ENCODE results near the gene LY6G6C.

Gene LY6G6C

DNA sequence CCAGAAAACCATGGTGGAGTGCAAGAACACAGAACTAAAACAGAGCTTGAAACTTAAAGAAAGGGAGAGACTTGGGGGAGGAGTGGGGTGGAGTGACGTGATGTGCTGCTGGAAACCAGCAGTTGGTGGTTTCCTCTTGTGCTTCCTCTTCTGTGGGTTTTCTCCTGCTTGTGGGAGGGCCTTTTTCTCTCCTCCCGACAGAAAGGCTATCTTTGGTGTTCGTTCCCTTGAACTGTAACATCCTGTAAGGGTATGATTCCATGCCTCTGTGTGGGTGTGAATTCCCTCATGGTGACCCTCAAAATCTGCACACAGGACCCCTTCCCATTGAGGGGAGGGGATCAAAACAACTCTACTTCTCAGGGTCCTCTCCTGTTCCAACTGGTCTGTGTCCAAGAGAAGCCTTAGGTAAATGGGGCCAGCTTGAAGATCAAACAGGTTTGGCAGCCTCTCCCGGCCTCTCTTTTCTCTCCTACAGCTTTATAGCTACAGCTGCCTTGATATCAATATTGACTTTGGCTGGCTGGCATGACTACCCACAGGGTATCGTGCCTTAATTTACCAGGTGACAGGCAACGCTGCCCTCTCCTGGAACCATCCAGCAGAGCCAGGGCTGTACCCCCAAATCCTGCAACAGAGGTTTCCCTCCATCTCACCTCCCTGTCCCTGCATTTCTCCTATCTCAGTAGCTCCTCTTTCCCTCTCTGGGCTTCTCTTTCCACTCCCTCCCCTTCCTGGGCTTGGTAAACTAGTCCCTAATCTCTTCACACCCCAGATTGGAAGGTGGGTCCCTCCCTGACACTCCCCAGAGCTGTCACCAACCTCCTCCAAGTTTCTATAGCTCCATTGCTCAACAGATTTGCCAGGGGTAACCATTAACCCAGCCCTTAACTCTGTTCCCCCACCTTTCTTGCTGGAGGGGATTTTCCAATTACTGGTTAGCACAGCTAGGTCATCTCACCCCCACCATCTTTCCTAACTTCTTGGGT, 16.7 kb upstream of the LY6G6C start:
- H3K36me3 ChIP-seq (ENCODE audit: control insufficient read depth, insufficient read depth, low read length) = peaks cover 7% of the 10 kb centered on the region
- no peaks in the 10 kb centered on the region for H3K27me3 ChIP-seq (ENCODE audit: control insufficient read depth, insufficient read depth, low read length)
- peak overlapping the region; percentile 1 for H3K4me3 ChIP-seq (ENCODE audit: low read length)
- no peaks in the 10 kb centered on the region for H3K9me3 ChIP-seq (ENCODE audit: control insufficient read depth, low read length)
- peaks cover 50% of the 10 kb centered on the region for H3K4me1 ChIP-seq (ENCODE audit: control insufficient read depth, insufficient read depth, low read length)
- H3K9ac ChIP-seq (ENCODE audit: low read length) = peak overlapping the region; percentile 96

DNA sequence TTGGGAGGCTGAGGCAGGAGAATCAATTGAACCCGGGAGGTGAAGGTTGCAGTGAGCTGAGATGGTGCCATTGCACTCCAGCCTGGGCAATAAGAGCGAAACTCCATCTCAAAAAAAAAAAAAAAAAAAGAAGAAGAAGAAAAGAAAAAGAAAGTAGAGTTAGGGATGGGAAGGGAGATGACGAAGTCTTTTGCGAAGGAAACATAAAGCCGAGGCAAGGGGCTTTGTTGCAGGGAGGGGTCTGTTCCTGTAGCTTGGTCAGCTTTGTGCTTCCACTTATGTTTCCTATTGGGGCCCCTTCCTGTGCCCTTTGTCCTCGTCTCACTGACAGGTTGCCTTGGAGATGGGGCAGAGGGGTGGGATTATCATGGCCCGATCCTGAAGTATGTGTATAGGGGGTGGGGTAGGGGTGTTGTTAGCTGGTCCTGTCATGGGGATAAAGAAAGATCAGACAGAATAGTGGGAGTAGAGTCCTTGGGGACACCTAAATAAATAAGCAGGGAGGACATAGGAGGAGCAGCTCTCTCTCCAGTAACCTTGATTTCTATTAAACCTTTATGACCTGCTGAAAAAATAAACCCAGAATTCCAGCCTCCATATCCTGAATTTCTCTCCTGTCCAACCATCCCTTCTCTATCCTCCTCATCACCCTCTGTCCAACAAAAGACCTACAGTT, 15.9 kb upstream of the LY6G6C start:
- no peaks in the 10 kb centered on the region for H3K9me3 ChIP-seq (ENCODE audit: control insufficient read depth, low read length)
- H3K4me1 ChIP-seq (ENCODE audit: control insufficient read depth, insufficient read depth, low read length) = peaks cover 52% of the 10 kb centered on the region
- H3K36me3 ChIP-seq (ENCODE audit: control insufficient read depth, insufficient read depth, low read length) = peaks cover 10% of the 10 kb centered on the region
- H3K27me3 ChIP-seq (ENCODE audit: control insufficient read depth, insufficient read depth, low read length) = no peaks in the 10 kb centered on the region
- peak overlapping the region; percentile 96 for H3K9ac ChIP-seq (ENCODE audit: low read length)
- H3K4me3 ChIP-seq (ENCODE audit: low read length) = peak overlapping the region; percentile 1

DNA sequence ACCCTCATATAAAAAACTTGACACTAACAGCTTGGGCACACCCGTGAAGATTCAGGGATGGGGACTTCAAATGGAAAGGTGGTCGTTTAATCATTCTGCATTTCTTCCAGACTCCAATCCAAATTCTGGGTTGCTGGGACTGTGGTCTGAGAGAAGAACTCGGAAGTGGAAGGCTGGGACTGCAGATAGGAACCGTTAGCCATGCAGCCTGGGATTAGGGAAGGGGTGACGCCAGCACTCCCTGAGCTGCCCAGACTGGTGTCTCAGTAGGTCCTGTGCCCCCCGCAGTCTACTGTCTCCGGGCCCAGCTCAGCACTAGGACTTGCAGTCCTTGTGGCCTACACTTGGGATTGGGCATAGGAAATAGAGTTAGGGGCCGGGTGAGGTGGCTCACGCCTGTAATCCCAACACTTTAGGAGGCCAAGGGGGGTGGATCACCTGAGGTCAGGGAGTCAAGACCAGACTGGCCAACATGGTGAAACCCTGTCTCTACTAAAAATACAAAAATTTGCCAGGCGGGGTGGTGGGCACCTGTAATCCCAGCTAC, 15.3 kb upstream of the LY6G6C start:
- no peaks in the 10 kb centered on the region for H3K9me3 ChIP-seq (ENCODE audit: control insufficient read depth, low read length)
- no peaks in the 10 kb centered on the region for H3K27me3 ChIP-seq (ENCODE audit: control insufficient read depth, insufficient read depth, low read length)
- peak overlapping the region; percentile 47 for H3K4me3 ChIP-seq (ENCODE audit: low read length)
- peak overlapping the region; percentile 96 for H3K9ac ChIP-seq (ENCODE audit: low read length)
- H3K4me1 ChIP-seq (ENCODE audit: control insufficient read depth, insufficient read depth, low read length) = peaks cover 55% of the 10 kb centered on the region
- peaks cover 13% of the 10 kb centered on the region for H3K36me3 ChIP-seq (ENCODE audit: control insufficient read depth, insufficient read depth, low read length)

- H3K9me3 ChIP-seq (ENCODE audit: control insufficient read depth, low read length) = no peaks in the 10 kb centered on the region
- peaks cover 54% of the 10 kb centered on the region for H3K4me1 ChIP-seq (ENCODE audit: control insufficient read depth, insufficient read depth, low read length)
- peak within 1 kb of the TSS; percentile 96 for H3K9ac ChIP-seq (ENCODE audit: low read length)
- peak within 1 kb of the TSS; percentile 47 for H3K4me3 ChIP-seq (ENCODE audit: low read length)
- H3K27me3 ChIP-seq (ENCODE audit: control insufficient read depth, insufficient read depth, low read length) = no peaks in the 10 kb centered on the region
- peaks cover 17% of the 10 kb centered on the region for H3K36me3 ChIP-seq (ENCODE audit: control insufficient read depth, insufficient read depth, low read length)
Observed at GRCh38 chr6:31736021-31736767, 14.6 kb upstream of the LY6G6C start, which contains the start of gene CLIC1. Gene CLIC1 (minus strand): TSS chr6:31736530. CDS start chr6:31736300, 230 bp downstream.

- H3K36me3 ChIP-seq (ENCODE audit: control insufficient read depth, insufficient read depth, low read length) = peaks cover 17% of the 10 kb centered on the region
- no peaks in the 10 kb centered on the region for H3K9me3 ChIP-seq (ENCODE audit: control insufficient read depth, low read length)
- H3K4me3 ChIP-seq (ENCODE audit: low read length) = peak overlapping the region; percentile 47
- no peaks in the 10 kb centered on the region for H3K27me3 ChIP-seq (ENCODE audit: control insufficient read depth, insufficient read depth, low read length)
- peaks cover 53% of the 10 kb centered on the region for H3K4me1 ChIP-seq (ENCODE audit: control insufficient read depth, insufficient read depth, low read length)
- peak overlapping the region; percentile 96 for H3K9ac ChIP-seq (ENCODE audit: low read length)
Observed at GRCh38 chr6:31734821-31735406, 13.4 kb upstream of the LY6G6C start.

GRCh38 chr6:31734247-31734820, 12.8 kb upstream of the LY6G6C start:
- peaks cover 17% of the 10 kb centered on the region for H3K36me3 ChIP-seq (ENCODE audit: control insufficient read depth, insufficient read depth, low read length)
- peaks cover 53% of the 10 kb centered on the region for H3K4me1 ChIP-seq (ENCODE audit: control insufficient read depth, insufficient read depth, low read length)
- peak overlapping the region; percentile 96 for H3K9ac ChIP-seq (ENCODE audit: low read length)
- peak overlapping the region; percentile 47 for H3K4me3 ChIP-seq (ENCODE audit: low read length)
- no peaks in the 10 kb centered on the region for H3K27me3 ChIP-seq (ENCODE audit: control insufficient read depth, insufficient read depth, low read length)
- H3K9me3 ChIP-seq (ENCODE audit: control insufficient read depth, low read length) = no peaks in the 10 kb centered on the region

GRCh38 chr6:31733734-31734133, 12.2 kb upstream of the LY6G6C start:
- Histone ChIP-seq H3K4me3 (ENCODE audit: low read length) (no peak overlapping the region), H3K27me3 (ENCODE audit: control insufficient read depth, insufficient read depth, low read length) (no peaks in the 10 kb centered on the region), H3K9me3 (ENCODE audit: control insufficient read depth, low read length) (no peaks in the 10 kb centered on the region), H3K36me3 (ENCODE audit: control insufficient read depth, insufficient read depth, low read length) (peaks cover 17% of the 10 kb centered on the region), H3K9ac (ENCODE audit: low read length) (peak overlapping the region; percentile 96), H3K4me1 (ENCODE audit: control insufficient read depth, insufficient read depth, low read length) (peaks cover 56% of the 10 kb centered on the region)

- peaks cover 24% of the 10 kb centered on the region for H3K36me3 ChIP-seq (ENCODE audit: control insufficient read depth, insufficient read depth, low read length)
- H3K4me1 ChIP-seq (ENCODE audit: control insufficient read depth, insufficient read depth, low read length) = peaks cover 56% of the 10 kb centered on the region
- no peak overlapping the region for H3K9ac ChIP-seq (ENCODE audit: low read length)
Observed at GRCh38 chr6:31732029-31732428, 10.5 kb upstream of the LY6G6C start.

DNA sequence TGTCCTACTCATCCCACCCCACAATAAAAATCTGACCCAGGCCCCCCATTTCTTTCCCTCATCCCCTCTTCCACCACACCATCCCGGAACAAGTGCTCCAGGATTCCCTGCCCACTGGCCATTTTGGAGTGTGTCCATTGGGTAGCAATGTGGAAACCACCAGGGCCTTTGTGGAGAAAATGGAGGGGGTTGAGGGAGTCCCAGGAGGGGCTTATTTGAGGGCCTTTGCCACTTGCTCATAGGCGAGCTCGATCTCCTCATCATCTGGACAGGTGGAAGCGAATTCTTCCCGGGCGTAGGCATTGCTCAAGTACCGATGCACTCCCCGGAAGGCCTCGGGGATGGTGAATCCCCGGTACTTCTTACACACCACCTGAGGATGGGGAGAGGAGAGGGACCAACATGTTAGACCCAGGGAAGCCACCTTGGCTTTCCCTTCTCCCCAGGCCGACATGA, 9.1 kb upstream of the LY6G6C start:
- Histone ChIP-seq H3K27me3 (ENCODE audit: control insufficient read depth, insufficient read depth, low read length) (no peaks in the 10 kb centered on the region), H3K36me3 (ENCODE audit: control insufficient read depth, insufficient read depth, low read length) (peaks cover 26% of the 10 kb centered on the region), H3K4me3 (ENCODE audit: low read length) (no peak overlapping the region), H3K4me1 (ENCODE audit: control insufficient read depth, insufficient read depth, low read length) (peaks cover 53% of the 10 kb centered on the region), H3K9me3 (ENCODE audit: control insufficient read depth, low read length) (no peaks in the 10 kb centered on the region), H3K9ac (ENCODE audit: low read length) (peak overlapping the region; percentile 78)

More at GRCh38 chr6:31732029-31732428, 10.5 kb upstream of the LY6G6C start:
- H3K9me3 ChIP-seq (ENCODE audit: control insufficient read depth, low read length) = no peaks in the 10 kb centered on the region
- H3K4me3 ChIP-seq (ENCODE audit: low read length) = no peak overlapping the region
- H3K27me3 ChIP-seq (ENCODE audit: control insufficient read depth, insufficient read depth, low read length) = no peaks in the 10 kb centered on the region

DNA sequence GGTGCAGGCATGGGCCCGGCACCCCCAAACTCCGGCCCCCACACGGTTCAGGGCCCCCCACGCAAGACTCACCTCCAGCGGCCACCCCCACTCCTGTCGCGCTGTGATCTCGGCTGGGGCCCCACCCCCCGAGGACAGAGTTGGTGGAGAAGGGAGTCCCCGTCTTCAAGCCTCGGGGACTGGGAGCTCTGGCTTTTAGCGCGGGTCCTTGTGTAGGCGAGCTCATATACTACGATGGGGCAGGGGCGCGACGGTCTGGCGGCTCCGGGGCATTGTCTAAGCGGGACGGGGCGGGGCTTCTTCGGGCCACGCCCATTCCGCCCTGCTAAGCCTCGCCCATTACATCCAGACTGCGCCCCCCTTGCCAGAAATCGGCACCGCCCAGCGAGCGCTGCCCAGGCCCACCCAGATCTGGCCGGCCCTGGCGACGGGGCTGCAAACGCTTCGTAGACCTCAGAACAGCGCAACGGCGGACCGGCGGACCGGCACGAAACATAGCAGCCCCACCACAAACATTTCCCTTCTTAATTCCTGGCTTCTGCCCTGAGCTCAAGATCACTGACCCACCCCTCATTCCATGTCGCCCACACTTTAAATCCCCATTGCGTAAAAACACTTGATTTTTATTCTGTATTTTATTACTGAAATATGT, 8.6 kb upstream of the LY6G6C start:
- Histone ChIP-seq H3K4me1 (ENCODE audit: control insufficient read depth, insufficient read depth, low read length) (peaks cover 53% of the 10 kb centered on the region), H3K9me3 (ENCODE audit: control insufficient read depth, low read length) (no peaks in the 10 kb centered on the region), H3K9ac (ENCODE audit: low read length) (peak overlapping the region; percentile 78), H3K36me3 (ENCODE audit: control insufficient read depth, insufficient read depth, low read length) (peaks cover 26% of the 10 kb centered on the region), H3K27me3 (ENCODE audit: control insufficient read depth, insufficient read depth, low read length) (no peaks in the 10 kb centered on the region), H3K4me3 (ENCODE audit: low read length) (peak overlapping the region; percentile 83)
